Gastroesophageal sphincter (tissue), 4 donors: ENCODE measurements around the gene RANBP3. TPM values are rescaled to one million over a fixed set of nuclear protein-coding genes. Genes with fewer than 3 reads are reported as not detected.
"Not testable (repeated sequence)": the region's sequence is repeated elsewhere in the genome, so short reads cannot be mapped to it uniquely, and the experiment has no call there.

Experiments used
- ATAC-seq: fragments of 150-250 bp; one replicate; pipeline ENCODE4 v1.9.1; 2016; ENCODE audit warnings: mild to moderate bottlenecking, moderate library complexity
- H3K27ac ChIP-seq, 4 donors: fragments of 200-600 bp; sonication (generic) in 3 of 4; 1 replicate in 3 of 4; 2 replicates in 1 of 4; pipeline ENCODE4 v1.5.1; 2016 to 2019
- H3K27me3 ChIP-seq: fragments of 200-600 bp; sonication (generic); one replicate; pipeline ENCODE4 v1.5.1; 2019
- H3K36me3 ChIP-seq, 2 donors: fragments of 200-600 bp; sonication (generic); one replicate each; pipeline ENCODE4 v1.5.1; 2019; ENCODE audit warnings: control low read depth in 1 of 2
- H3K4me1 ChIP-seq, 3 donors: fragments of 200-600 bp; sonication (generic); 1 replicate in 2 of 3; 2 replicates in 1 of 3; pipeline ENCODE4 v1.5.1; 2016 to 2019; ENCODE audit warnings: control low read depth in 2 of 3
- H3K4me3 ChIP-seq, 2 donors: fragments of 200-600 bp; sonication (generic); one replicate each; pipeline ENCODE4 v1.5.1; 2019; ENCODE audit warnings: mild to moderate bottlenecking in 1 of 2, moderate library complexity in 1 of 2
- H3K9me3 ChIP-seq, 3 donors: fragments of 200-600 bp; sonication (generic); one replicate each; pipeline ENCODE4 v1.5.1; 2017 to 2019; ENCODE audit warnings: control low read depth in 2 of 3
- CTCF ChIP-seq, 4 experiments: fragments of 200-600 bp in 2 of 4; fragments of 450-650 bp in 2 of 4; sonication (generic) in 1 of 4; IDR thresholded peaks; one replicate each; pipeline ENCODE4 v1.5.1; 2017 to 2019; ENCODE audit warnings: antibody characterized with exemption in 4 of 4, mild to moderate bottlenecking in 2 of 4, moderate library complexity in 2 of 4
- EP300 ChIP-seq: sonication (generic); formaldehyde crosslinking; IDR thresholded peaks from one replicate; pipeline ENCODE4 v1.6.1; 2017; ENCODE audit warnings: antibody characterized with exemption, mild to moderate bottlenecking
- POLR2A ChIP-seq, 2 donors: fragments of 450-650 bp; IDR thresholded peaks; one replicate each; pipeline ENCODE4 v1.6.1; 2017; ENCODE audit warnings: antibody characterized with exemption in 2 of 2, mild to moderate bottlenecking in 2 of 2, moderate library complexity in 1 of 2
- POLR2AphosphoS5 ChIP-seq: sonication (generic); formaldehyde crosslinking; IDR thresholded peaks from one replicate; pipeline ENCODE4 v1.6.1; 2017; ENCODE audit warnings: antibody characterized with exemption
- WGBS, 2 donors: methylation state at CpG; one replicate each; pipeline ENCODE4 v1.1.5; 2018; ENCODE audit warnings: low coverage in 1 of 2; 5-methylcytosine and 5-hydroxymethylcytosine counted together
- total RNA-seq, 4 donors: library from RNA; depleted of rRNA; stranded (reverse); fragments of >200 nt; gene quantifications; one replicate each; pipeline ENCODE4 v1.1.0, GENCODE V29; 2016

Gene RANBP3
- total RNA-seq, 4 donors from 2014 or later: 87.0 to 125 (median 104) TPM

GRCh38 chr19:5966215-5966614, 11.7 kb downstream of the RANBP3 start:
- peaks cover 17 to 100% (median 78%) of the 10 kb centered on the region in 3 donors for H3K4me1 ChIP-seq
- peak; percentile 87 for ATAC-seq

GRCh38 chr19:5964816-5965565, 12.9 kb downstream of the RANBP3 start:
- Histone ChIP-seq H3K36me3 (no peaks in the 10 kb centered on the region), H3K9me3 (no peaks in the 10 kb centered on the region), H3K27ac (peak overlapping the region; percentile 68 to 89 (median 84)), H3K4me1 (peaks cover 17 to 100% (median 90%) of the 10 kb centered on the region in 3 donors), H3K4me3 (no peak overlapping the region), H3K27me3 (no peaks in the 10 kb centered on the region)
- TF ChIP-seq EP300 (no peak), CTCF (IDR thresholded peaks at IDR 0.05) (no peak)
- 100% methylated on average over 2 of the region's 5 CpGs; no CpG with 5 or more reads in 1 of the 2 donors for WGBS, 2 donors
- no peak for ATAC-seq

More at GRCh38 chr19:5966215-5966614, 11.7 kb downstream of the RANBP3 start:
- no peaks in the 10 kb centered on the region for H3K9me3 ChIP-seq
- 0 to 21% methylated on average over 3 to 7 of the region's 8 CpGs for WGBS, 2 donors
- no peak overlapping the region for H3K4me3 ChIP-seq
- H3K36me3 ChIP-seq: no peaks in the 10 kb centered on the region
- TF ChIP-seq POLR2AphosphoS5 (peak; percentile 98), CTCF (IDR thresholded peaks at IDR 0.05) (no peak), POLR2A (IDR thresholded peaks at IDR 0.05) (no peak), EP300 (no peak)
- no peaks in the 10 kb centered on the region for H3K27me3 ChIP-seq
- peak overlapping the region; percentile 68 to 89 (median 84) for H3K27ac ChIP-seq

DNA sequence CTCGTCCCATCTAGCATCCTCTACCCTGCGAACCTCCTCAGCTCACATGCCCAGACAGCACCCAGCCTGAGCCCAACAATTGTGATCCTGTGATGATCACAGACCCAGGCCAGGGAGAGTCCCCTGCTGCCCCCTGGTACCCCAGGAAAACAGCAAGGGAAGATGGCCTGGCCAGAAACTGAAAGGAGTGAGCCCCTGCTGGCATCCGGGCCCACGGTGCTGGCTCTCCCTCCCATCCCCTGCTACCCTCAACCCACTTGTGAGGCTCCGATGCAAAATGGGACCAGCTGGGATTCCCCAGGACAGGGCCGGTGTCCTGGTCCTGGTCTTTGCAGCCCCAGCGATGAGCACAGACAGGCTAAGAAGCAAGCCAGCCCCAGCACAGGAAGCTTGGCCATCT, 14.1 kb downstream of the RANBP3 start:
- H3K9me3 ChIP-seq: no peaks in the 10 kb centered on the region
- no peak overlapping the region for H3K4me3 ChIP-seq
- 85% methylated on average over 4 of the region's 7 CpGs; no CpG with 5 or more reads in 1 of the 2 donors for WGBS, 2 donors
- H3K27ac ChIP-seq: peak overlapping the region in 3 of 4 donors; percentile 83 to 89 (median 84)
- no peaks in the 10 kb centered on the region for H3K27me3 ChIP-seq
- no peaks in the 10 kb centered on the region for H3K36me3 ChIP-seq
- no peak for ATAC-seq
- peaks cover 17 to 100% (median 85%) of the 10 kb centered on the region in 3 donors for H3K4me1 ChIP-seq
- no peak for TF ChIP-seq POLR2A (IDR thresholded peaks at IDR 0.05)
- no peak for TF ChIP-seq CTCF (IDR thresholded peaks at IDR 0.05)
- no peak for TF ChIP-seq EP300
- no peak for TF ChIP-seq POLR2AphosphoS5

DNA sequence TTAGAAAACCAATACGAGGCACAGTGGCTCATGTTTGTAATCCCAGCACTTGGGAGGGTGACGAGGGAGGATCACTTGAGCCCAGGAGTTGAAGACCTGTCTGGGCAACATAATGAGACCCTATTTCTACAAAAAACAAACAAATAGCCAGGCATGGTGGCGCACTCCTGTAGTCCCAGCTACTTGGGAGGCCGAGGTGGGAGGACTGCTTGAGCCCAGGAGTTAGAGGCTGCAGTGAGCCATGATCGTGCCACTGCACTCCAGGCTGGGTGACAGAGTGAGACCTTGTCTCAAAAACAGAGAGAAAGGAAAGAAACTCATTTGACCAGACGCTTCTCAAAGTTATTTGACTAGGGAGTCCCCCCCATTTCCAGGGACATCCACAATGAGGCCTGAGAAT, 14.7 kb downstream of the RANBP3 start:
- not testable (repeated sequence) for H3K36me3 ChIP-seq, H3K4me3 ChIP-seq, ATAC-seq, H3K27me3 ChIP-seq, H3K9me3 ChIP-seq
- peaks cover 12 to 100% (median 79%) of the 10 kb centered on the region in 3 donors for H3K4me1 ChIP-seq
- 80 to 92% methylated on average over 2 to 6 of the region's 6 CpGs for WGBS, 2 donors
- H3K27ac ChIP-seq: peak overlapping the region in 3 of 4 donors; percentile 83 to 89 (median 84)

DNA sequence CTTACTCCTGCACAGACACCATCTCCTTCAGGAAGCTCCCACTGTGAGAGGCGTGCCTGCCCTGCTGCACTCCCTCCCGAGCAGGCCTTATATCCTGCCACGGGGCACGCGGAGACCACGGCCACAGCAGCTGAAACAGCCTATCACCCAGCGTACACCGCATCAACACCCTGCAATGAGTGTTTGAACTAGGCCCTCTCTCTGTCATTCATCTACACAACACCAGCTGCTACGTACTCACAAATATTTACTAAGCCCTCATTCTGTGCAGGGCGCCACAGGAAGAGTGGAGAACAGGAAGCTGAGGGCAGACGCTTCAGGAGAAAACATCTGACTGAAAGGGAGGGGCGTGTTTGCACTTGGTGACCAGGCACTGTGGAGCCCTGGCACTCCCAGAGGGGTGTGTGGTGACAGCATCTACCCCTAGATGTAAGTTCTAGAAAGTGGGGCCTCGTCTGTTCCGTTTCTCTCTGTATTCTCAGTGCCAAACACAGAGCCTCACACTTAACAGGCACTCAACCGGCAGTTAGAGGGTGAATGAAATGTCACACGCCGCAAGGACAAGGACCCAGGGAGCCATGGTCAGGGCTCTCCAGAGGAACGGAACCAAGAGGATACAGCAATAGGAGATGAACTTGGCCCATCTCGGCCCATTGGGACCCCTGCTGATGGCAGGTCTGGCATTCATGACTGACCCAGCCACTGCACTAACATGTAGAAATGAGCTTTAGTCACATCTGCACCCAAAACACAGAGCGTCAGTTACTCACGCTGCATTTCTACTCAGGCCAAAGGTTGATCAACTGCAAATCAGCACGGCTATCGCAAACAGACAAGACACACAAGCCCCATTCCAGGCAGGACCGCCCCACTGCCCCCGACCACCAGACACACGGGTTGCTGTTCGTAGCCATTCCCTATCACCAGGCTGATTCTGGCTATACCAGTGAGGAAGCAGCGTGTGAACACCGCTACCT, 15.7 kb downstream of the RANBP3 start:
- peak; percentile 46 for ATAC-seq
- no peaks in the 10 kb centered on the region for H3K27me3 ChIP-seq
- H3K27ac ChIP-seq: peak overlapping the region; percentile 3 to 89 (median 84)
- H3K4me1 ChIP-seq: peaks cover 4 to 100% (median 69%) of the 10 kb centered on the region in 3 donors
- peak overlapping the region in 1 of 2 donors; percentile 16 for H3K4me3 ChIP-seq
- no peaks in the 10 kb centered on the region for H3K9me3 ChIP-seq
- TF ChIP-seq POLR2AphosphoS5 (peak; percentile 44), CTCF (IDR thresholded peaks at IDR 0.05) (peak in 1 of 4 experiments; percentile 4), EP300 (no peak)
- peaks cover 0 to 4% of the 10 kb centered on the region in 2 donors for H3K36me3 ChIP-seq
- WGBS, 2 donors: 30 to 49% methylated on average over 8 to 12 of the region's 29 CpGs

DNA sequence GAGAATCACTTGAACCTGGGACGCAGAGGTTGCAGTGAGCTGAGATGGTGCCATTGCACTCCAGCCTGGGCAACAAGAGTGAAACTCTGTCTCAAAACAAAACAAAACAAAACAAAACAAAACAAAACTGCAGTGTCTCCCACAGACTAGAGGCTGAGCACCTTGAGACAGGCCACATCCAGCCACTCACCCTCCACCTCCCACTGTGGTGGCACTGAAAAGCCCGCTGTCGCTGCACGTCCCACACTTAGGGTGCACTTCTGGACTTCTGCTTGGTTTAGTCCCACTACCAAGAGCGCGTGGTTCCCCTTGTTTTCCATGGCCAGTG, 16.3 kb downstream of the RANBP3 start:
- not testable (repeated sequence) for ATAC-seq, H3K27me3 ChIP-seq, H3K36me3 ChIP-seq, H3K9me3 ChIP-seq
- peaks cover 4 to 100% (median 67%) of the 10 kb centered on the region in 3 donors for H3K4me1 ChIP-seq
- WGBS, 2 donors: 63 to 66% methylated on average over 4 to 5 of the region's 6 CpGs
- H3K4me3 ChIP-seq: peak overlapping the region in 1 of 2 donors; percentile 16
- H3K27ac ChIP-seq: peak overlapping the region; percentile 3 to 89 (median 84)
